Endothelial cell of umbilical vein (primary cell): ENCODE measurements around the gene GATA3. TPM values are rescaled to one million over a fixed set of nuclear protein-coding genes. Genes with fewer than 3 reads are reported as not detected.

Source experiments
- BruUV-seq: library from RNA; stranded (reverse); fragments of 400-500 nt; replicated peaks from 2 replicates; lab custom pipeline; 2021; lab: Mats Ljungman, UMichigan
- CTCF ChIA-PET: fragments of 300-600, 350-600 bp; sonication (Branson Sonifier 250); formaldehyde crosslinking; loops from one replicate; lab custom pipeline; 2021; ENCODE audit warnings: antibody characterized with exemption, inconsistent platforms; lab: Charles Lee
- POLR2A ChIA-PET: fragments of 300-600, 350-600 bp; sonication (Branson Sonifier 250); formaldehyde crosslinking; loops from one replicate; lab custom pipeline; 2021; ENCODE audit warnings: antibody characterized with exemption, inconsistent platforms; lab: Charles Lee
- DNase-seq: peaks from one replicate; pipeline ENCODE4 v3.0.0-alpha.2; 2011; ENCODE audit warnings: low read depth, low spot score
- FAIRE-seq: peaks from 2 replicates; lab custom pipeline; 2011; peaks lifted over from hg19 to GRCh38; lab: Jason Lieb, UNC
- H2AFZ ChIP-seq: 2 replicates; pipeline ENCODE4 v1.6.0; 2012; ENCODE audit warnings: low read depth, low read length, control low read depth, inconsistent platforms
- H3K27ac ChIP-seq: 2 replicates; pipeline ENCODE4 v1.5.1; 2011; ENCODE audit warnings: low read depth, mild to moderate bottlenecking, control low read depth, low read length, moderate library complexity; ENCODE audit not compliant: insufficient read depth
- H3K27me3 ChIP-seq, 2 experiments: 2 replicates each; pipeline versions ENCODE4 v1.6.0 to v1.6.1; 2011; ENCODE audit warnings: low read length in 2 of 2, mixed read lengths in 1 of 2; ENCODE audit not compliant: control insufficient read depth in 2 of 2, insufficient read depth in 2 of 2
- H3K36me3 ChIP-seq, 2 experiments: 2 replicates in 1 of 2; 3 replicates in 1 of 2; pipeline ENCODE4 v1.5.1; 2011; ENCODE audit warnings: low read length in 2 of 2, mild to moderate bottlenecking in 1 of 2, moderate library complexity in 1 of 2; ENCODE audit not compliant: control insufficient read depth in 2 of 2, insufficient read depth in 2 of 2; ENCODE audit errors: extremely low read depth in 1 of 2
- H3K4me1 ChIP-seq: 3 replicates; pipeline ENCODE4 v1.5.1; 2011; ENCODE audit warnings: mild to moderate bottlenecking, low read length; ENCODE audit not compliant: control insufficient read depth, insufficient read depth; ENCODE audit errors: extremely low read depth
- H3K4me2 ChIP-seq: 2 replicates; pipeline ENCODE4 v1.6.1; 2011; ENCODE audit warnings: low read length, control low read depth, mixed read lengths; ENCODE audit not compliant: insufficient read depth
- H3K4me3 ChIP-seq, 3 experiments: fragments of 200-600 bp in 1 of 3; sonication (generic), shearing (Covaris generic) in 1 of 3; replicated peaks in 1 of 3; 2 replicates each; pipeline ENCODE4 v1.5.1; 2011 to 2016; ENCODE audit warnings: control low read depth in 3 of 3, low read length in 3 of 3, mild to moderate bottlenecking in 2 of 3, inconsistent platforms in 1 of 3, low read depth in 1 of 3, moderate library complexity in 1 of 3; ENCODE audit not compliant: insufficient read depth in 1 of 3
- H3K79me2 ChIP-seq: 2 replicates; pipeline ENCODE4 v1.6.0; 2012; ENCODE audit warnings: low read length, inconsistent platforms; ENCODE audit not compliant: control insufficient read depth, insufficient read depth
- H3K9ac ChIP-seq: replicated peaks from 2 replicates; pipeline ENCODE3; 2011; ENCODE audit warnings: low read length, control low read depth; ENCODE audit not compliant: insufficient read depth; ENCODE audit errors: extremely low read depth
- H3K9me1 ChIP-seq: replicated peaks from 3 replicates; pipeline ENCODE4 v1.6.0; 2011; ENCODE audit warnings: mild to moderate bottlenecking, low read length; ENCODE audit not compliant: control insufficient read depth, insufficient read depth; ENCODE audit errors: extremely low read depth
- H3K9me3 ChIP-seq: replicated peaks from 2 replicates; pipeline ENCODE4 v1.5.1; 2012; ENCODE audit warnings: low read length, inconsistent platforms; ENCODE audit not compliant: control insufficient read depth, insufficient read depth
- H4K20me1 ChIP-seq: replicated peaks from 2 replicates; pipeline ENCODE3; 2011; ENCODE audit warnings: mild to moderate bottlenecking, low read length; ENCODE audit not compliant: control insufficient read depth, insufficient read depth; ENCODE audit errors: extremely low read depth
- CTCF ChIP-seq, 2 donors: IDR thresholded peaks; 1 replicate in 1 of 2; 2 replicates in 1 of 2; pipeline ENCODE4 v1.5.1; 2011; ENCODE audit warnings: low read length in 2 of 2, mild to moderate bottlenecking in 2 of 2, moderate library complexity in 2 of 2, control low read depth in 1 of 2, inconsistent platforms in 1 of 2, low read depth in 1 of 2; ENCODE audit not compliant: insufficient read depth in 1 of 2; ENCODE audit errors: extremely low read depth in 1 of 2
- EZH2 ChIP-seq: IDR thresholded peaks from 2 replicates; pipeline ENCODE4 v1.6.1; 2012; ENCODE audit warnings: borderline replicate concordance, low read depth, mild to moderate bottlenecking, moderate library complexity, low read length, inconsistent platforms; ENCODE audit not compliant: severe bottlenecking
- FOS ChIP-seq: IDR thresholded peaks from 2 replicates; pipeline ENCODE4 v1.6.1; 2011; ENCODE audit warnings: mild to moderate bottlenecking, low read length, moderate library complexity, borderline replicate concordance; ENCODE audit not compliant: insufficient read depth
- GATA2 ChIP-seq: IDR thresholded peaks from 2 replicates; pipeline ENCODE4 v1.7.0; 2011; ENCODE audit warnings: low read depth, mild to moderate bottlenecking, moderate library complexity, mixed read lengths, low read length; ENCODE audit not compliant: insufficient read length, insufficient read depth
- JUN ChIP-seq: IDR thresholded peaks from 2 replicates; pipeline ENCODE4 v1.6.1; 2011; ENCODE audit warnings: borderline replicate concordance, low read depth; ENCODE audit not compliant: insufficient read length, insufficient read depth
- MAX ChIP-seq: IDR thresholded peaks from 2 replicates; pipeline ENCODE4 v1.6.1; 2011; ENCODE audit not compliant: insufficient read depth, insufficient read length
- MYC ChIP-seq: IDR thresholded peaks from one replicate; pipeline ENCODE4 v1.6.1; 2011; ENCODE audit warnings: mild to moderate bottlenecking, low read depth, low read length
- POLR2A ChIP-seq: IDR thresholded peaks from 2 replicates; pipeline ENCODE4 v1.6.1; 2012; ENCODE audit warnings: low read depth, mild to moderate bottlenecking, control low read depth, low read length
- POLR2AphosphoS5 ChIP-seq: IDR thresholded peaks from 2 replicates; pipeline ENCODE4 v1.6.1; 2012; ENCODE audit warnings: low read depth, mild to moderate bottlenecking, control low read depth, low read length, moderate library complexity; ENCODE audit not compliant: insufficient read depth
- dilution Hi-C: fragments of 300-500 bp; cut with MboI; formaldehyde crosslinking; loops from one replicate; pipeline ENCODE4 v1.15.0; 2019; ENCODE audit warnings: low sequenced_read_pairs; ENCODE audit not compliant: extremely low pct_ligation_motif_present
- intact Hi-C: fragments of 100-400 bp; cut with micrococcal nuclease; formaldehyde crosslinking; loops from one replicate; pipeline ENCODE4 v1.10.0; 2022
- polyA plus RNA-seq, 4 experiments: library from polyadenylated mRNA; depleted of rRNA in 3 of 4; stranded (reverse) in 3 of 4; unstranded in 1 of 4; fragments of >200 nt; gene quantifications; 2 replicates each; pipeline versions ENCODE4 v1.2.1 to v1.2.3, GENCODE V29; 2011 to 2012; ENCODE audit warnings: missing spikeins in 1 of 4
- total RNA-seq: library from RNA; stranded (reverse); gene quantifications from 2 replicates; pipeline ENCODE4 v1.2.3, GENCODE V29; 2021

The GATA3 gene
- total and polyA plus RNA-seq, 2 donors (not counting 3 experiments of a cell fraction or from before 2014, with no cell fraction given), result 9.3 to 33.0 TPM

GRCh38 chr10:8065651-8066050 lies 11.2 kb downstream of the GATA3 start:
- H3K36me3 ChIP-seq, result peaks cover 17 to 39% of the 10 kb centered on the region in 2 experiments
- peak overlapping the region; percentile 86 for H3K27ac ChIP-seq
- no TSS peak for BruUV-seq
- intact Hi-C loops, result loop anchor here (1.0 kb wide), 3 partner anchors 8 to 1343 kb away; no protein-coding TSS in a partner anchor
- FAIRE-seq, result peak; percentile 92
- H4K20me1 ChIP-seq, result no peaks in the 10 kb centered on the region
- peak; percentile 98 for DNase-seq
- ChIA-PET CTCF (interaction anchor here (0.9 to 1.0 kb wide), 3 partner anchors 8 to 193 kb away, joined by 4 to 6 read pairs (median 5); no protein-coding TSS in a partner anchor), POLR2A (interaction anchor here (0.6 to 0.7 kb wide), 2 partner anchors 14 to 76 kb away, joined by 3 to 5 read pairs; no protein-coding TSS in a partner anchor)
- no peaks in the 10 kb centered on the region for H3K9me3 ChIP-seq
- H2AFZ ChIP-seq, result no peak overlapping the region
- peaks cover 63% of the 10 kb centered on the region for H3K4me1 ChIP-seq
- H3K27me3 ChIP-seq, result no peaks in the 10 kb centered on the region
- peaks cover 65% of the 10 kb centered on the region for H3K79me2 ChIP-seq
- peak overlapping the region; percentile 53 for H3K9ac ChIP-seq
- peak overlapping the region in 1 of 3 experiments; percentile 37 for H3K4me3 ChIP-seq
- dilution Hi-C loops, result no loop called here
- peak overlapping the region; percentile 71 for H3K4me2 ChIP-seq
- TF ChIP-seq EZH2 (no peak), GATA2 (peak; percentile 92), CTCF (IDR thresholded peaks at IDR 0.05; ENCODE audit: extremely low read depth in 1 of 2, insufficient read depth in 1 of 2, low read depth in 1 of 2, low read length in 2 of 2) (no peak), POLR2AphosphoS5 (peak; percentile 86), FOS (peak; percentile 73), MYC (no peak), JUN (peak; percentile 91), POLR2A (peak; percentile 64), MAX (no peak)
- H3K9me1 ChIP-seq, result no peaks in the 10 kb centered on the region
